Measurements from ENCODE around the gene OSBPL7.

DNA sequence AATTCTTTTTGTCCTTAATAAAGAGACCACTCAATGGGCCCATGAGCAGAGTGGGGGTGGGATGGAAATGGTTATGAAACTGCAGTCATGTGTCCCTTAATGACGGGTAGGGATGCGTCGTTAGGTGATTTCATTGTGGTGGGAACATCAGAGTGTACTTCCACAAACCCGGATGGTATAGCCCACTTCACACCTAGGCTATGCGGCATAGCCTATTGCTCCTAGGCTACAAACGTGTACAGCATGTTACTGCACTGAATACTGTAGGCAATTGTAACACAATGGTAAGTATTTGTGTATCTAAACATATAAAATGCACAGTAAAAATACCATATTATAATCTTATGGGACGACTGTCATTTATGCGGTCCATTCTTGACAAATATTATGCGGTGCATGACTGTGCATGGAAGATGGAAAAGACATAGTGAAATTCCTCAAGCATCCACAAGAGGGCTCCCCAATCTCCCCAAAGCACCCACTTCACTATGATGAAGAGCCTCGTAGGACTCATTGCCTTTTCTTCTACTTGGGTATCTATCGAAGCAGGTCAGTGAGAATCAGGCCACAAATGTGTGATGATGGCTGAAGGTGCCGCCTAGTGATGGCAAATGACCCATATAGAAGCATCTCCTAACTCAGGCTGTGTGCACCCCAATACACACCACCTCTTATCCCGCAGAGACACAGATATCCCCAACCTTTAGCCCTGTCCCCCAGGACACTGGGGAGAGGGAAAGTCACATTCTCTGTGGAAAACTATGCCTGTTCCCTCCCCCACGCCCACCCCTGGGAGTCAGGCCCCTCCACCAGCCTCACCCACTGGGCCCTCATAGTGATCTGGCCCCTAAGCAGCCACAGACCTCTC lies 45.0 kb downstream of the OSBPL7 start:
- peak; percentile 84 for TF ChIP-seq CTCF (IDR thresholded peaks at IDR 0.05)
- no peak for TF ChIP-seq EZH2 (IDR thresholded peaks at IDR 0.05; ENCODE audit: borderline replicate concordance, insufficient read depth, low read depth, low read length, poor library complexity, severe bottlenecking)
